Transverse colon (tissue), 4 donors: Measurements from ENCODE around the gene IL7R.

Source experiments
- CTCF ChIP-seq, 5 experiments: fragments of 200-600 bp in 3 of 5; fragments of 450-650 bp in 2 of 5; sonication (generic) in 3 of 5; IDR thresholded peaks; 1 replicate in 2 of 5; 2 replicates in 3 of 5; pipeline ENCODE4 v1.5.1; 2016 to 2017; ENCODE audit warnings: antibody characterized with exemption in 5 of 5, inconsistent platforms in 3 of 5, mild to moderate bottlenecking in 2 of 5, moderate library complexity in 1 of 5
- EP300 ChIP-seq: sonication (generic); formaldehyde crosslinking; IDR thresholded peaks from one replicate; pipeline ENCODE4 v1.6.1; 2017; ENCODE audit warnings: antibody characterized with exemption, low read depth
- POLR2A ChIP-seq: fragments of 450-650 bp; IDR thresholded peaks from one replicate; pipeline ENCODE4 v1.6.1; 2016; ENCODE audit warnings: antibody characterized with exemption, mild to moderate bottlenecking, moderate library complexity
- POLR2AphosphoS5 ChIP-seq, 3 donors: sonication (generic); formaldehyde crosslinking; IDR thresholded peaks; one replicate each; pipeline ENCODE4 v1.6.1; 2016; ENCODE audit warnings: antibody characterized with exemption in 3 of 3

GRCh38 chr5:35924122-35924949 is 67.6 kb downstream of the IL7R start:
- no peak for TF ChIP-seq CTCF (IDR thresholded peaks at IDR 0.05)
- TF ChIP-seq POLR2AphosphoS5 (IDR thresholded peaks at IDR 0.05): no peak
- no peak for TF ChIP-seq POLR2A
- TF ChIP-seq EP300: no peak
